ENCODE results near the gene CD1C. TPM values are rescaled to one million over a fixed set of nuclear protein-coding genes. Genes with fewer than 3 reads are reported as not detected.
"Not testable (repeated sequence)": the region's sequence is repeated elsewhere in the genome, so short reads cannot be mapped to it uniquely, and the experiment has no call there.

The CD1C gene
- total RNA-seq, 1 donor from 2014 or later: not detected

- no peak overlapping the region for H3K27ac Mint-ChIP-seq (ENCODE audit: unreplicated experiment)
- DNase-seq (ENCODE audit: low read depth, low spot score): no peak
- TF ChIP-seq, protein P1, sequence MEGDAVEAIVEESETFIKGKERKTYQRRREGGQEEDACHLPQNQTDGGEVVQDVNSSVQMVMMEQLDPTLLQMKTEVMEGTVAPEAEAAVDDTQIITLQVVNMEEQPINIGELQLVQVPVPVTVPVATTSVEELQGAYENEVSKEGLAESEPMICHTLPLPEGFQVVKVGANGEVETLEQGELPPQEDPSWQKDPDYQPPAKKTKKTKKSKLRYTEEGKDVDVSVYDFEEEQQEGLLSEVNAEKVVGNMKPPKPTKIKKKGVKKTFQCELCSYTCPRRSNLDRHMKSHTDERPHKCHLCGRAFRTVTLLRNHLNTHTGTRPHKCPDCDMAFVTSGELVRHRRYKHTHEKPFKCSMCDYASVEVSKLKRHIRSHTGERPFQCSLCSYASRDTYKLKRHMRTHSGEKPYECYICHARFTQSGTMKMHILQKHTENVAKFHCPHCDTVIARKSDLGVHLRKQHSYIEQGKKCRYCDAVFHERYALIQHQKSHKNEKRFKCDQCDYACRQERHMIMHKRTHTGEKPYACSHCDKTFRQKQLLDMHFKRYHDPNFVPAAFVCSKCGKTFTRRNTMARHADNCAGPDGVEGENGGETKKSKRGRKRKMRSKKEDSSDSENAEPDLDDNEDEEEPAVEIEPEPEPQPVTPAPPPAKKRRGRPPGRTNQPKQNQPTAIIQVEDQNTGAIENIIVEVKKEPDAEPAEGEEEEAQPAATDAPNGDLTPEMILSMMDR (conservative IDR thresholded peaks at IDR 0.05): no peak
- peaks cover 4% of the 10 kb centered on the region for H3K27me3 Mint-ChIP-seq (ENCODE audit: low read depth)
- no peaks in the 10 kb centered on the region for H3K36me3 Mint-ChIP-seq (ENCODE audit: low read depth)
- no peak overlapping the region for H3K4me3 Mint-ChIP-seq
- no peaks in the 10 kb centered on the region for H3K9me3 Mint-ChIP-seq
- H3K4me1 Mint-ChIP-seq: no peaks in the 10 kb centered on the region
Observed at GRCh38 chr1:158331106-158331425, 41.3 kb downstream of the CD1C start.

GRCh38 chr1:158331481-158332150 is 41.9 kb downstream of the CD1C start, which contains the start of gene CD1B:
CD1B (minus strand) TSS chr1:158331531; CDS start chr1:158331423, 108 bp downstream.
- TF ChIP-seq, protein P1 (conservative IDR thresholded peaks at IDR 0.05): no peak
- H3K27ac Mint-ChIP-seq (ENCODE audit: unreplicated experiment): no peak within 1 kb of the TSS
- H3K4me3 Mint-ChIP-seq: no peak within 1 kb of the TSS
- H3K27me3 Mint-ChIP-seq (ENCODE audit: low read depth): peaks cover 4% of the 10 kb centered on the region
- no peak for DNase-seq (ENCODE audit: low read depth, low spot score)
- no peaks in the 10 kb centered on the region for H3K4me1 Mint-ChIP-seq
- H3K9me3 Mint-ChIP-seq: no peaks in the 10 kb centered on the region
- no peaks in the 10 kb centered on the region for H3K36me3 Mint-ChIP-seq (ENCODE audit: low read depth)

GRCh38 chr1:158333405-158334155 is 43.9 kb downstream of the CD1C start:
- Mint-ChIP-seq H3K27me3 (ENCODE audit: low read depth) (peaks cover 6% of the 10 kb centered on the region), H3K36me3 (ENCODE audit: low read depth) (no peaks in the 10 kb centered on the region), H3K4me1 (no peaks in the 10 kb centered on the region), H3K4me3 (no peak overlapping the region), H3K27ac (ENCODE audit: unreplicated experiment) (no peak overlapping the region), H3K9me3 (no peaks in the 10 kb centered on the region)
- no peak for DNase-seq (ENCODE audit: low read depth, low spot score)
- TF ChIP-seq, protein P1 (conservative IDR thresholded peaks at IDR 0.05): no peak

GRCh38 chr1:158334526-158335212 is 44.9 kb downstream of the CD1C start:
- no peak for DNase-seq (ENCODE audit: low read depth, low spot score)
- Mint-ChIP-seq H3K27me3 (ENCODE audit: low read depth) (peaks cover 10% of the 10 kb centered on the region), H3K27ac (ENCODE audit: unreplicated experiment) (no peak overlapping the region), H3K4me3 (no peak overlapping the region), H3K4me1 (no peaks in the 10 kb centered on the region), H3K9me3 (no peaks in the 10 kb centered on the region), H3K36me3 (ENCODE audit: low read depth) (no peaks in the 10 kb centered on the region)
- TF ChIP-seq, protein P1 (conservative IDR thresholded peaks at IDR 0.05): no peak

DNA sequence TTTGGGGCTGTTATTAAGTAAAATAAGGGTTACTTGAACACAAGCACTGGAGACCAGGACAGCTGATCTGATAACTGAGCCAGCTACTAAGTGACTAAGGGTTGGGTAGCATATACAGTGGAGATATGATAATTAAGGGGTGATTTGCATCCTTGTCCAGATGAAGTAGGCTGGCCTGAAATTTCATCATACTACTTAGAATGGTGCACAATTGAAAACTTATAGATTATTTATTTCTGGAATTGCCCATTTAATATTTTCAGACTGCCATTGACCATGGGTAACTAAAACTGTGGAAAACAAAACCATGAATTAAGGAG is 45.5 kb downstream of the CD1C start:
- no peak overlapping the region for H3K27ac Mint-ChIP-seq (ENCODE audit: unreplicated experiment)
- H3K27me3 Mint-ChIP-seq (ENCODE audit: low read depth): peaks cover 11% of the 10 kb centered on the region
- H3K36me3 Mint-ChIP-seq (ENCODE audit: low read depth): no peaks in the 10 kb centered on the region
- no peaks in the 10 kb centered on the region for H3K4me1 Mint-ChIP-seq
- TF ChIP-seq, protein P1 (conservative IDR thresholded peaks at IDR 0.05): no peak
- no peak for DNase-seq (ENCODE audit: low read depth, low spot score)
- H3K4me3 Mint-ChIP-seq: no peak overlapping the region
- H3K9me3 Mint-ChIP-seq: no peaks in the 10 kb centered on the region

DNA sequence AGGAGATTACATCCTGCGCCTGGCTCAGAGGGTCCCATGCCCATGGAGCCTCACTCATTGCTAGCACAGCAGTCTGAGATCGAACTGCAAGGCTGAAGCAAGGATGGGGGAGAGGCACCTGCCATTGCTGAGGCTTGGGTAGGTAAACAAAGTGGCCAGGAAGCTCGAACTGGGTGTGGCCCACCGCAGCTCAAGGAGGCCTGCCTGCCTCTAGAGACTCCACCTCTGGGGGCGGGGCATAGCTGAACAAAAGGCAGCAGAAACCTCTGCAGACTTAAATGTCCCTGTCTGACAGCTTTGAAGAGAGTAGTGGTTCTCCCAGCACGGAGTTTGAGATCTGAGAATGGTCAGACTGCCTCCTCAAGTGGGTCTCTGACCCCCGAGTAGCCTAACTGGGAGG is 46.7 kb downstream of the CD1C start:
- H3K4me3 Mint-ChIP-seq; H3K4me1 Mint-ChIP-seq; H3K36me3 Mint-ChIP-seq (ENCODE audit: low read depth); DNase-seq (ENCODE audit: low read depth, low spot score); H3K9me3 Mint-ChIP-seq; H3K27ac Mint-ChIP-seq (ENCODE audit: unreplicated experiment): not testable (repeated sequence)
- peaks cover 13% of the 10 kb centered on the region for H3K27me3 Mint-ChIP-seq (ENCODE audit: low read depth)
